SK-N-SH (cell line): Measurements from ENCODE around the gene ITSN2. TPM values are rescaled to one million over a fixed set of nuclear protein-coding genes. Genes with fewer than 3 reads are reported as not detected.

Experiments
- CTCF ChIA-PET: fragments of 300-600, 350-600 bp; formaldehyde crosslinking; extraction: SDS; loops from one replicate; lab custom pipeline; 2021; lab: Yijun Ruan, JAX
- POLR2A ChIA-PET: fragments of 350-600 bp; sonication (Branson Sonifier 250); formaldehyde crosslinking; extraction: SDS; loops from one replicate; lab custom pipeline; 2020; ENCODE audit warnings: antibody characterized with exemption, inconsistent platforms; lab: Yijun Ruan, JAX
- DNase-seq: peaks from one replicate; pipeline ENCODE4 v3.0.0; 2012
- H2AFZ ChIP-seq: fragments of 200-600 bp; sonication (generic); 2 replicates; pipeline ENCODE4 v1.8.1; 2016; ENCODE audit warnings: antibody characterized with exemption, mild to moderate bottlenecking, low read depth
- H3F3A ChIP-seq: fragments of 200-600 bp; sonication (generic); replicated peaks from 2 replicates; pipeline ENCODE3; 2016; ENCODE audit warnings: antibody characterized with exemption, mild to moderate bottlenecking; ENCODE audit not compliant: insufficient read depth
- H3K27ac ChIP-seq, 2 experiments: fragments of 200-500 bp in 1 of 2; fragments of 200-600 bp in 1 of 2; sonication (Bioruptor generic) in 1 of 2; sonication (generic), shearing (Covaris generic) in 1 of 2; 2 replicates each; pipeline versions ENCODE4 v1.5.1 to v1.6.1; 2014 to 2016; ENCODE audit warnings: low read depth in 2 of 2, inconsistent platforms in 1 of 2, low read length in 1 of 2, mild to moderate bottlenecking in 1 of 2, mixed read lengths in 1 of 2
- H3K27me3 ChIP-seq: fragments of 200-600 bp; sonication (generic), shearing (Covaris generic); 2 replicates; pipeline ENCODE4 v1.6.1; 2016; ENCODE audit warnings: mixed run types; ENCODE audit not compliant: insufficient read depth
- H3K36me3 ChIP-seq, 2 experiments: fragments of 200-500 bp in 1 of 2; fragments of 200-600 bp in 1 of 2; sonication (Bioruptor generic) in 1 of 2; sonication (generic) in 1 of 2; replicated peaks in 1 of 2; 2 replicates each; pipeline versions ENCODE3 to v1.5.1; 2014 to 2016; ENCODE audit warnings: low read length in 1 of 2, mild to moderate bottlenecking in 1 of 2; ENCODE audit not compliant: insufficient read depth in 2 of 2, control insufficient read depth in 1 of 2
- H3K4me1 ChIP-seq, 2 experiments: fragments of 200-500 bp in 1 of 2; fragments of 200-600 bp in 1 of 2; sonication (Bioruptor generic) in 1 of 2; sonication (generic), shearing (Covaris generic) in 1 of 2; 2 replicates each; pipeline versions ENCODE4 v1.5.1 to v1.6.1; 2014 to 2016; ENCODE audit warnings: low read depth in 1 of 2, low read length in 1 of 2, mixed run types in 1 of 2; ENCODE audit not compliant: insufficient read depth in 2 of 2, control insufficient read depth in 1 of 2
- H3K4me2 ChIP-seq: fragments of 200-600 bp; sonication (generic), shearing (Covaris generic); 2 replicates; pipeline ENCODE4 v1.6.1; 2017; ENCODE audit warnings: mixed run types
- H3K4me3 ChIP-seq, 2 experiments: fragments of 200-500 bp in 1 of 2; fragments of 200-600 bp in 1 of 2; sonication (Bioruptor generic) in 1 of 2; sonication (generic), shearing (Covaris generic) in 1 of 2; 2 replicates each; pipeline versions ENCODE4 v1.5.1 to v1.8.1; 2014 to 2016; ENCODE audit warnings: low read depth in 2 of 2, inconsistent platforms in 1 of 2, low read length in 1 of 2, mild to moderate bottlenecking in 1 of 2, mixed read lengths in 1 of 2, moderate library complexity in 1 of 2
- H3K79me2 ChIP-seq: fragments of 200-600 bp; sonication (generic); 2 replicates; pipeline ENCODE4 v1.8.1; 2017; ENCODE audit warnings: mild to moderate bottlenecking; ENCODE audit not compliant: insufficient read depth
- H3K9ac ChIP-seq: fragments of 200-600 bp; sonication (generic); 2 replicates; pipeline ENCODE4 v1.6.1; 2017; ENCODE audit warnings: mixed run types
- H3K9me2 ChIP-seq: fragments of 200-600 bp; sonication (generic); 2 replicates; pipeline ENCODE4 v1.6.1; 2017; ENCODE audit warnings: mixed run types
- H3K9me3 ChIP-seq: fragments of 200-600 bp; sonication (generic); 2 replicates; pipeline ENCODE4 v1.6.1; 2017; ENCODE audit warnings: mixed run types, mild to moderate bottlenecking, moderate library complexity
- H4K20me1 ChIP-seq: fragments of 200-600 bp; sonication (generic); 2 replicates; pipeline ENCODE4 v1.6.1; 2017; ENCODE audit warnings: mild to moderate bottlenecking, mixed run types; ENCODE audit not compliant: insufficient read depth
- CHD2 ChIP-seq: fragments of 150-350 bp; IDR thresholded peaks from 2 replicates; pipeline ENCODE4 v1.6.1; 2018; ENCODE audit warnings: low read length; ENCODE audit not compliant: partially characterized antibody
- ELF1 ChIP-seq: IDR thresholded peaks from 2 replicates; pipeline ENCODE4 v1.4.0; 2012
- EZH2phosphoT487 ChIP-seq: fragments of 200-600 bp; sonication (generic); IDR thresholded peaks from 2 replicates; pipeline ENCODE4 v1.6.1; 2017; ENCODE audit warnings: low read depth, mixed run types, mild to moderate bottlenecking, antibody characterized with exemption, moderate library complexity, borderline replicate concordance
- MXI1 ChIP-seq: IDR thresholded peaks from 2 replicates; pipeline ENCODE4 v1.6.1; 2012; ENCODE audit warnings: mild to moderate bottlenecking, low read depth, low read length, improper control_type of control experiment
- RAD21 ChIP-seq: IDR thresholded peaks from 2 replicates; pipeline ENCODE4 v1.6.1; 2012; ENCODE audit warnings: mild to moderate bottlenecking, low read length
- RCOR1 ChIP-seq: fragments of 150-350 bp; IDR thresholded peaks from 2 replicates; pipeline ENCODE4 v1.6.1; 2017; ENCODE audit warnings: antibody characterized with exemption, low read length
- RFX5 ChIP-seq: IDR thresholded peaks from 2 replicates; pipeline ENCODE4 v1.6.1; 2012; ENCODE audit warnings: mild to moderate bottlenecking, improper control_type of control experiment, low read length
- SMC3 ChIP-seq: IDR thresholded peaks from 2 replicates; pipeline ENCODE4 v1.6.1; 2012; ENCODE audit warnings: low read depth, low read length, improper control_type of control experiment
- TAF1 ChIP-seq: IDR thresholded peaks from 2 replicates; pipeline ENCODE4 v1.6.1; 2012; ENCODE audit warnings: low read depth, mild to moderate bottlenecking, low read length, moderate library complexity, borderline replicate concordance
- TCF12 ChIP-seq: IDR thresholded peaks from 2 replicates; pipeline ENCODE4 v1.4.0; 2012
- YY1 ChIP-seq: IDR thresholded peaks from 2 replicates; pipeline ENCODE4 v1.4.0; 2012; ENCODE audit warnings: low read depth, mild to moderate bottlenecking
- WGBS: methylation state at CpG from one replicate; pipeline ENCODE4 v1.1.6; 2017; ENCODE audit warnings: low lambda C conversion rate; 5-methylcytosine and 5-hydroxymethylcytosine counted together
- polyA plus RNA-seq, 3 experiments: library from polyadenylated mRNA; depleted of rRNA; stranded (reverse); fragments of >200 nt; gene quantifications; 2 replicates each; pipeline ENCODE4 v1.2.3, GENCODE V29; 2012
- TF ChIP-seq, protein P1 (sequence below): IDR thresholded peaks from 2 replicates; pipeline ENCODE4 v1.4.0; 2012; ENCODE audit warnings: low read depth, borderline replicate concordance

Gene ITSN2
- polyA plus RNA-seq, 1 of the 3 experiments (the other 2 are of a cell fraction): 11.9 TPM

DNA sequence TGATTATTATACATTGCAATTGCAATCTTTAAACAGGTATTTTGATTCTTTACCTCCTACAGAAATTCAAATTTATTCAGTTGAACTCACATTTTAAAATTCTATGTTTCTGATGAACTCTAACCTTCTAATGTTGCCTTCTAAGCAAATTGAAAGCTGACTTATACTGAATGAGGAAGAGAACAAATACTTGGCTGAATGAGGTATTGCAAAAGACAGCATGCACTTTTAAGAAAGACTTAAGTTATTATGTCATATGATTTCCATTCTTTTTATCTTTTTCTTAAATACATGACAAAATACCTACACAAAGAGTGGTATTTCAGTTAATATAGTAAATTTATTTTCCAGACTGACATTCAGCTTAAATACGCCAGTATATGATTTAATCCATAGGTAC is 120.8 kb downstream of the ITSN2 start:
- Histone ChIP-seq H2AFZ (no peak overlapping the region), H3K4me2 (no peak overlapping the region), H3K79me2 (no peaks in the 10 kb centered on the region), H3K9ac (no peak overlapping the region), H3K27ac (no peak overlapping the region), H4K20me1 (no peaks in the 10 kb centered on the region), H3K4me1 (peaks cover 0 to 3% of the 10 kb centered on the region in 2 experiments; a peak in 1 of 4 replicates), H3K9me3 (no peaks in the 10 kb centered on the region), H3K27me3 (no peaks in the 10 kb centered on the region), H3K9me2 (no peaks in the 10 kb centered on the region; the same call in 1 of the 2 replicates), H3K36me3 (peaks cover 22 to 43% of the 10 kb centered on the region in 2 experiments)
- POLR2A ChIA-PET: no interaction called here
- WGBS: 95% methylated on average over 1 of the region's 1 CpG
- CTCF ChIA-PET: interaction anchor here (0.9 kb wide), 1 partner anchor 156 kb away, joined by 3 read pairs; no protein-coding TSS in a partner anchor
- TF ChIP-seq RAD21 (no peak), EZH2phosphoT487 (no peak), CHD2 (no peak), TAF1 (no peak), TCF12 (no peak), YY1 (no peak), SMC3 (no peak), RCOR1 (no peak), RFX5 (no peak)
- TF ChIP-seq, protein P1, sequence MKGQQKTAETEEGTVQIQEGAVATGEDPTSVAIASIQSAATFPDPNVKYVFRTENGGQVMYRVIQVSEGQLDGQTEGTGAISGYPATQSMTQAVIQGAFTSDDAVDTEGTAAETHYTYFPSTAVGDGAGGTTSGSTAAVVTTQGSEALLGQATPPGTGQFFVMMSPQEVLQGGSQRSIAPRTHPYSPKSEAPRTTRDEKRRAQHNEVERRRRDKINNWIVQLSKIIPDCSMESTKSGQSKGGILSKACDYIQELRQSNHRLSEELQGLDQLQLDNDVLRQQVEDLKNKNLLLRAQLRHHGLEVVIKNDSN: no peak
- TF ChIP-seq, all 33 proteins: peak for 0
- no peak overlapping the region for H3K4me3 ChIP-seq
- no peak for DNase-seq
- no peaks in the 10 kb centered on the region for H3F3A ChIP-seq

DNA sequence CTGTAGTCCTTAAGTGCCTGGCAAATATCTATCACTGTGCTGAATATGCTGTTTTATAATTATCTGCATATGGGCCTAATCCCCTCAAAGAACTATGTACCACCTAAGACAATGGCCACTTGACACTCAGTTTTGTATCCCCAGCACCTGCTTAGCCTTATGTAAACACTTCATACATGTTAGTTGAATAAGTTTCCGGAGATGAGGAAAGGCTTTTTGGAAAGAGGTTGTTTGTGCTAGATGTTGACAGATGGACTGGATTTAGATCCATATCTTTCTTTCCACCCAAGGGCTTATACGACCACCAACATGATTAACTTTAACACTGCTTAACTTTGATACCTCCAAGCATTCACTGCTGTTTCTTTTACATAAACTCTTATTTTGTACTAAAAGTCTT is 122.2 kb downstream of the ITSN2 start:
- ChIA-PET CTCF (no interaction called here), POLR2A (no interaction called here)
- Histone ChIP-seq H4K20me1 (no peaks in the 10 kb centered on the region), H3F3A (no peaks in the 10 kb centered on the region), H3K27me3 (no peaks in the 10 kb centered on the region), H3K9ac (no peak overlapping the region), H3K27ac (no peak overlapping the region), H2AFZ (no peak overlapping the region), H3K4me3 (no peak overlapping the region), H3K9me2 (no peaks in the 10 kb centered on the region; the same call in 1 of the 2 replicates), H3K79me2 (no peaks in the 10 kb centered on the region), H3K36me3 (peaks cover 15 to 37% of the 10 kb centered on the region in 2 experiments), H3K4me2 (no peak overlapping the region), H3K4me1 (peaks cover 0 to 3% of the 10 kb centered on the region in 2 experiments; a peak in 1 of 4 replicates), H3K9me3 (no peaks in the 10 kb centered on the region)
- WGBS: 84% methylated on average over 2 of the region's 2 CpGs
- TF ChIP-seq RCOR1 (peak; percentile 44; the same call in 1 of the 2 replicates), RAD21 (no peak)
- no peak for DNase-seq

DNA sequence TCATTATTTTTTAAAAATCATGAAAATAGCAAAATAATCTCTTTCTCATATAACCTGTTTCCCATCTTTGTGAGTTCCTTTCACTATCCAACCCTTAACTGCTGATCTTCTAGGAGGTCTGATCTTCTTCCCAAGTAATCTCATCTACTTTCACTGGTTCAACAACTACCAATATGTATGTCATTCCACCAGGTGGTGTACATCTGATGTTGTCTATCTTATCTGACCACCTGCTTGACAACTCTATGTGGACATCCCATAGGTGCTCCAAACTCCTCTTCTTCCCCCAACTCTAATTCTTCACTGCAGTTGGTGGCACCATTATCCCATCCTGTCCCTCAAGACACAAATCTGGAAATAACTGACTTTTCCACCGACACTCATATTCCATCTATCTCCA is 123.0 kb downstream of the ITSN2 start:
- no peaks in the 10 kb centered on the region for H3K79me2 ChIP-seq
- no peaks in the 10 kb centered on the region for H3K27me3 ChIP-seq
- no peak overlapping the region for H3K4me2 ChIP-seq
- H3K9me2 ChIP-seq: no peaks in the 10 kb centered on the region; the same call in 1 of the 2 replicates
- peaks cover 0 to 3% of the 10 kb centered on the region in 2 experiments; a peak in 1 of 4 replicates for H3K4me1 ChIP-seq
- WGBS: 100% methylated on average over 1 of the region's 1 CpG
- no peak overlapping the region for H2AFZ ChIP-seq
- H3K9ac ChIP-seq: no peak overlapping the region
- ChIA-PET POLR2A (no interaction called here), CTCF (no interaction called here)
- no peaks in the 10 kb centered on the region for H4K20me1 ChIP-seq
- TF ChIP-seq MXI1 (no peak), ELF1 (no peak)
- no peaks in the 10 kb centered on the region for H3K9me3 ChIP-seq
- no peak overlapping the region for H3K27ac ChIP-seq
- H3K36me3 ChIP-seq: peaks cover 12 to 30% of the 10 kb centered on the region in 2 experiments
- H3K4me3 ChIP-seq: no peak overlapping the region
- DNase-seq: no peak
- H3F3A ChIP-seq: no peaks in the 10 kb centered on the region
